NB4 (cell line): ENCODE data around the gene TLK1.
A peak's percentile ranks its signal among the peaks of the same experiment; 100 is the strongest.

Experiments
- DNase-seq: peaks from one replicate; pipeline ENCODE4 v3.0.0; 2010; ENCODE audit warnings: low read depth
- H3K4me3 ChIP-seq: one replicate; pipeline ENCODE4 v1.5.1; 2011; ENCODE audit warnings: mild to moderate bottlenecking, low read depth, low read length, moderate library complexity
- MAX ChIP-seq: IDR thresholded peaks from 2 replicates; pipeline ENCODE4 v1.6.1; 2011; ENCODE audit warnings: low read depth, low read length
- MYC ChIP-seq: IDR thresholded peaks from 2 replicates; pipeline ENCODE4 v1.6.1; 2011; ENCODE audit warnings: low read depth, low read length
- POLR2A ChIP-seq: IDR thresholded peaks from 2 replicates; pipeline ENCODE4 v1.6.1; 2011; ENCODE audit warnings: mild to moderate bottlenecking; ENCODE audit not compliant: insufficient read length; ENCODE audit errors: extremely low read depth
- TF ChIP-seq, protein P1 (sequence below): IDR thresholded peaks from one replicate; pipeline ENCODE4 v1.5.1; 2012; ENCODE audit warnings: low read depth, low read length

TLK1 gene

GRCh38 chr2:170973492-170974303, 187.0 kb downstream of the TLK1 start:
- peak overlapping the region; percentile 66 for H3K4me3 ChIP-seq
- TF ChIP-seq, protein P1, sequence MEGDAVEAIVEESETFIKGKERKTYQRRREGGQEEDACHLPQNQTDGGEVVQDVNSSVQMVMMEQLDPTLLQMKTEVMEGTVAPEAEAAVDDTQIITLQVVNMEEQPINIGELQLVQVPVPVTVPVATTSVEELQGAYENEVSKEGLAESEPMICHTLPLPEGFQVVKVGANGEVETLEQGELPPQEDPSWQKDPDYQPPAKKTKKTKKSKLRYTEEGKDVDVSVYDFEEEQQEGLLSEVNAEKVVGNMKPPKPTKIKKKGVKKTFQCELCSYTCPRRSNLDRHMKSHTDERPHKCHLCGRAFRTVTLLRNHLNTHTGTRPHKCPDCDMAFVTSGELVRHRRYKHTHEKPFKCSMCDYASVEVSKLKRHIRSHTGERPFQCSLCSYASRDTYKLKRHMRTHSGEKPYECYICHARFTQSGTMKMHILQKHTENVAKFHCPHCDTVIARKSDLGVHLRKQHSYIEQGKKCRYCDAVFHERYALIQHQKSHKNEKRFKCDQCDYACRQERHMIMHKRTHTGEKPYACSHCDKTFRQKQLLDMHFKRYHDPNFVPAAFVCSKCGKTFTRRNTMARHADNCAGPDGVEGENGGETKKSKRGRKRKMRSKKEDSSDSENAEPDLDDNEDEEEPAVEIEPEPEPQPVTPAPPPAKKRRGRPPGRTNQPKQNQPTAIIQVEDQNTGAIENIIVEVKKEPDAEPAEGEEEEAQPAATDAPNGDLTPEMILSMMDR, result peak; percentile 70
- TF ChIP-seq MAX, result peak; percentile 91
- TF ChIP-seq MYC, result peak; percentile 92
- no peak for TF ChIP-seq POLR2A
- DNase-seq, result peak; percentile 87

- H3K4me3 ChIP-seq, result peak overlapping the region; percentile 35
- no peak for DNase-seq
These were observed 187.5 kb downstream of the TLK1 start for GRCh38 chr2:170973225-170973491.

DNA sequence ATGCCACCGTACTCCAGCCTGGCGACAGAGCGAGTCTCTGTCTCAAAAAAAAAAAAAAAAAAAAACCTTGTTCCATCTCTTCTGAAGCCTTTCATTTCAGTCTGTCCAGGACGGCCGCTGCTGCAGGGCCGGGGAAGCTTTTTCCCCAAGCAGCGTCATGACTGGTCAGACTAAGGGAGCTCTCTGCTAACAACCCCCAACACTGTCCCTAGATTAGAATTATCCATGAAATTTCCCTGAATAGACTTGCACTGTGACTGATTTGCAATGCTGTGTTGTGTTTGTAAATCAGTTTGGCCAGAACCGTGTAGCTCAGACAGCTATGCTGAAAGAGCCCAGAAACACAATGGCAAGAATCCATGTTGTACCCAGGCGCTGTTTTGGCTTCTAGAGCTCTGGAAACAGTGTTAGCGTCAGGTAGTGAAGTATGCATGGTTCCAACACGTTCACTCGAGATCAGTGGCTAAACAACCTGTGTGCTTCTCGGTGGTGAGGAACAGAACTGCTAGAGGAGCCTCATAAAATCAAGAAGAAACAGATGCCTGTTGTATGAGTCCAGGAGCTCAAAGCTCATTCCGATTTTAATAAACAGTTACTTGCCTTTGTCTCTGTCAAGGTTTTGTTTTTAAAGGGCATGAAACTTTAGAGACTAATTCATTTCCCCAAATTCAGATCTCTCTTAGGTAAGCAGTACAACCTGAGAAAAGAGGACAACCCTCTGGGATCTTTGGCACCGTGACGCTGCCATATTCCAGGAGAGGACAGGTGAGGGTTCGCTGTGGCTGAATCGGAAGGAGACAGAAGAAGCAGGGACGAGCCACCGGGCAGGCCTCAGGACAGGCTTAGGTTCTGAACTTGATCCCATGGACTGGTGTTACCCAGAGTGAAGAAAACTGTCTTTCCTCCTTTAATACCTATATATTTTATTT, 188.1 kb downstream of the TLK1 start:
- peak overlapping the region; percentile 35 for H3K4me3 ChIP-seq
- DNase-seq, result peak; percentile 34
- TF ChIP-seq MAX, result no peak
- no peak for TF ChIP-seq MYC
- no peak for TF ChIP-seq POLR2A
- TF ChIP-seq, protein P1, result no peak

More at GRCh38 chr2:170973225-170973491, 187.5 kb downstream of the TLK1 start:
- TF ChIP-seq MAX (no peak), POLR2A (no peak), MYC (no peak)
- TF ChIP-seq, protein P1, result no peak

- DNase-seq, result peak; percentile 32
- TF ChIP-seq MAX (no peak), POLR2A (no peak), MYC (no peak)
- TF ChIP-seq, protein P1, result no peak
- no peak overlapping the region for H3K4me3 ChIP-seq
These were observed 189.6 kb downstream of the TLK1 start for GRCh38 chr2:170971071-170971470.

- no peak for DNase-seq
- no peak for TF ChIP-seq POLR2A
- no peak for TF ChIP-seq MAX
- TF ChIP-seq, protein P1, result no peak
- TF ChIP-seq MYC, result no peak
- H3K4me3 ChIP-seq, result no peak overlapping the region
These were observed 190.7 kb downstream of the TLK1 start for GRCh38 chr2:170969872-170970496.
